ENCODE measurements around the gene ZNF423.

- TF ChIP-seq POLR2A (IDR thresholded peaks at IDR 0.05) (no peak), CTCF (IDR thresholded peaks at IDR 0.05) (no peak)
Observed at GRCh38 chr16:49664221-49665215, 191.4 kb downstream of the ZNF423 start.

Measured in lower leg skin (tissue), 3 donors.